ENCODE measurements around the gene BCL3. TPM values are rescaled to one million over a fixed set of nuclear protein-coding genes. Genes with fewer than 3 reads are reported as not detected.

BCL3 gene
- total and polyA plus RNA-seq, 2 experiments from 2014 or later: 11.3 to 24.6 TPM

- no peaks in the 10 kb centered on the region for H3K9me2 ChIP-seq (ENCODE audit: insufficient read depth)
- 97 to 100% methylated on average over 5 of the region's 5 CpGs for WGBS, 2 experiments (ENCODE audit: low coverage in 1 of 2, low lambda C conversion rate in 2 of 2, missing lambda C conversion rate in 2 of 2)
- H4K20me1 ChIP-seq (ENCODE audit: insufficient read depth): no peaks in the 10 kb centered on the region
- H3K27me3 ChIP-seq (replicated peaks; ENCODE audit: insufficient read depth): no peaks in the 10 kb centered on the region
- H3F3A ChIP-seq (ENCODE audit: insufficient read depth): no peaks in the 10 kb centered on the region
- H3K4me1 ChIP-seq (ENCODE audit: insufficient read depth): peaks cover 11% of the 10 kb centered on the region
- in situ Hi-C loops (cut with MboI): no loop called here
- no peak for TF ChIP-seq EZH2 (IDR thresholded peaks at IDR 0.05; ENCODE audit: insufficient read depth, poor library complexity, severe bottlenecking)
- no peak for TF ChIP-seq EZH2phosphoT487 (IDR thresholded peaks at IDR 0.05; ENCODE audit: insufficient read depth, low read depth)
- H3K36me3 ChIP-seq (ENCODE audit: low read depth): no peaks in the 10 kb centered on the region
- H3K79me2 ChIP-seq (ENCODE audit: insufficient read depth): no peaks in the 10 kb centered on the region
- no peak overlapping the region for H3K9ac ChIP-seq
- H3K4me3 ChIP-seq: no peak overlapping the region
- no peaks in the 10 kb centered on the region for H3K9me3 ChIP-seq (ENCODE audit: low read depth)
- H2AFZ ChIP-seq: no peak overlapping the region
- DNase-seq: no peak
- H3K4me2 ChIP-seq (ENCODE audit: unreplicated experiment): no peak overlapping the region
- H3K27ac ChIP-seq: no peak overlapping the region
These were observed 22.8 kb upstream of the BCL3 start for GRCh38 chr19:44725684-44726083.

- no peaks in the 10 kb centered on the region for H3K79me2 ChIP-seq (ENCODE audit: insufficient read depth)
- no peak overlapping the region for H3K27ac ChIP-seq
- DNase-seq: no peak
These were observed 22.0 kb upstream of the BCL3 start for GRCh38 chr19:44726465-44726864.

DNA sequence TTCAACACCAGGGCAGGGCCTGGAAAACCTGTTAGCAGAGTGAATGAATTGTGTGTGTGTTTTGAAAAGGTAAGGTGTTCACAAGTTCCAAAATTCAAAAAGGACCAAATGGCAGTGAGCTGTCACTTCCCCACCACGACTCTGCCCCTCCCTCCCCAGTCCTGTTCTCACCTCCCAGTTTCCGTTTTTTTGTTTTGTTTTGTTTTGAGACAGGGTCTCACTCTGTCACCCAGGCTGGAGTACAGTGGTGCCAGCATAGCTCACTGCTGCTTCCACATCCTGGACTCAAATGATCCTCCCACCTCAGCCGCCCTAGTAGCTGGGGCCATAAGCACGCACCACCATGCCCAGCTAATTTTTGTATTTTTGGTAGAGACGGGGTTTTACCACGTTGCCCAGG lies 20.3 kb upstream of the BCL3 start:
- Histone ChIP-seq H3K36me3 (ENCODE audit: low read depth) (no peaks in the 10 kb centered on the region), H3K4me2 (ENCODE audit: unreplicated experiment) (no peak overlapping the region), H3K27me3 (replicated peaks; ENCODE audit: insufficient read depth) (no peaks in the 10 kb centered on the region), H3F3A (ENCODE audit: insufficient read depth) (no peaks in the 10 kb centered on the region), H2AFZ (no peak overlapping the region), H3K9me2 (ENCODE audit: insufficient read depth) (no peaks in the 10 kb centered on the region), H3K27ac (no peak overlapping the region), H3K9ac (no peak overlapping the region), H3K79me2 (ENCODE audit: insufficient read depth) (no peaks in the 10 kb centered on the region), H3K4me1 (ENCODE audit: insufficient read depth) (peaks cover 11% of the 10 kb centered on the region), H3K9me3 (ENCODE audit: low read depth) (no peaks in the 10 kb centered on the region), H4K20me1 (ENCODE audit: insufficient read depth) (no peaks in the 10 kb centered on the region), H3K4me3 (no peak overlapping the region)
- no peak for DNase-seq
- WGBS, 2 experiments (ENCODE audit: low coverage in 1 of 2, low lambda C conversion rate in 2 of 2, missing lambda C conversion rate in 2 of 2): 70 to 77% methylated on average over 6 of the region's 6 CpGs
- TF ChIP-seq EZH2 (IDR thresholded peaks at IDR 0.05; ENCODE audit: insufficient read depth, poor library complexity, severe bottlenecking) (no peak), EZH2phosphoT487 (IDR thresholded peaks at IDR 0.05; ENCODE audit: insufficient read depth, low read depth) (no peak)
- in situ Hi-C loops (cut with MboI): no loop called here

More at GRCh38 chr19:44726465-44726864, 22.0 kb upstream of the BCL3 start:
- H3K27me3 ChIP-seq (replicated peaks; ENCODE audit: insufficient read depth): no peaks in the 10 kb centered on the region
- TF ChIP-seq EZH2 (IDR thresholded peaks at IDR 0.05; ENCODE audit: insufficient read depth, poor library complexity, severe bottlenecking): no peak
- TF ChIP-seq EZH2phosphoT487 (IDR thresholded peaks at IDR 0.05; ENCODE audit: insufficient read depth, low read depth): no peak
- no peak overlapping the region for H3K4me2 ChIP-seq (ENCODE audit: unreplicated experiment)
- H3K9ac ChIP-seq: no peak overlapping the region
- H3K4me3 ChIP-seq: no peak overlapping the region
- in situ Hi-C loops (cut with MboI): no loop called here
- H3K36me3 ChIP-seq (ENCODE audit: low read depth): no peaks in the 10 kb centered on the region
- H3F3A ChIP-seq (ENCODE audit: insufficient read depth): no peaks in the 10 kb centered on the region
- no peaks in the 10 kb centered on the region for H4K20me1 ChIP-seq (ENCODE audit: insufficient read depth)
- no peaks in the 10 kb centered on the region for H3K9me3 ChIP-seq (ENCODE audit: low read depth)
- H2AFZ ChIP-seq: no peak overlapping the region
- WGBS, 2 experiments (ENCODE audit: low coverage in 1 of 2, low lambda C conversion rate in 2 of 2, missing lambda C conversion rate in 2 of 2): 96 to 98% methylated on average over 12 of the region's 12 CpGs
- peaks cover 11% of the 10 kb centered on the region for H3K4me1 ChIP-seq (ENCODE audit: insufficient read depth)
- H3K9me2 ChIP-seq (ENCODE audit: insufficient read depth): no peaks in the 10 kb centered on the region

DNA sequence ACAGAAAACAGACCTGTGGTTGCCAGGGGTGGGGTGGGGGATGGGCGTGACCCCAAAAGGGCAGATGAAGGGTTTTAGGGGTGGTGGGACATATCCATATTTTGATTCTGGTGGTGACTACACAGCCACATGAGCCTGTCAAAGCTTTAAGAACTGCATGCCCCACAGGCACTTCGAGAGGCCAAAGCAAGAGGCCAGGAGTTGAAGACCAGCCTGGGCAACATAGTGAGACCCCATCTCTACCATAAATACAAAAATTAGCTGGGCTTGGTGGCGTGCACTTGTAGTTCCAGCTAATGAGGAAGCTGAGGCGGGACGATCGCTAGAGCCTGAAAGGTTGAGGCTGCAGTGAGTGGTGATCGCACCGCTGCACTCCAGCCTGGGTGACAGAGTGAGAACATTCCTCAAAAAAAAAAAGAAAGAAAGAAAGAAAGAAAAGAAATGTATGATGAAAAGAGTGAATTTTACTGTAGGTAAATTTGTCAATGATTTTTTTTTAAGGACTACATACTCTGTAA lies 18.9 kb upstream of the BCL3 start:
- no peak overlapping the region for H3K4me2 ChIP-seq (ENCODE audit: unreplicated experiment)
- no peak overlapping the region for H3K27ac ChIP-seq
- no peaks in the 10 kb centered on the region for H3F3A ChIP-seq (ENCODE audit: insufficient read depth)
- WGBS, 2 experiments (ENCODE audit: low coverage in 1 of 2, low lambda C conversion rate in 2 of 2, missing lambda C conversion rate in 2 of 2): 90 to 91% methylated on average over 8 of the region's 8 CpGs
- no peak overlapping the region for H3K9ac ChIP-seq
- H3K4me3 ChIP-seq: no peak overlapping the region
- H4K20me1 ChIP-seq (ENCODE audit: insufficient read depth): no peaks in the 10 kb centered on the region
- H3K9me3 ChIP-seq (ENCODE audit: low read depth): no peaks in the 10 kb centered on the region
- no peak for TF ChIP-seq EZH2phosphoT487 (IDR thresholded peaks at IDR 0.05; ENCODE audit: insufficient read depth, low read depth)
- in situ Hi-C loops (cut with MboI): no loop called here
- DNase-seq: no peak
- H3K9me2 ChIP-seq (ENCODE audit: insufficient read depth): no peaks in the 10 kb centered on the region
- peaks cover 5% of the 10 kb centered on the region for H3K4me1 ChIP-seq (ENCODE audit: insufficient read depth)
- no peaks in the 10 kb centered on the region for H3K79me2 ChIP-seq (ENCODE audit: insufficient read depth)
- H3K27me3 ChIP-seq (replicated peaks; ENCODE audit: insufficient read depth): no peaks in the 10 kb centered on the region
- no peaks in the 10 kb centered on the region for H3K36me3 ChIP-seq (ENCODE audit: low read depth)
- H2AFZ ChIP-seq: no peak overlapping the region

DNA sequence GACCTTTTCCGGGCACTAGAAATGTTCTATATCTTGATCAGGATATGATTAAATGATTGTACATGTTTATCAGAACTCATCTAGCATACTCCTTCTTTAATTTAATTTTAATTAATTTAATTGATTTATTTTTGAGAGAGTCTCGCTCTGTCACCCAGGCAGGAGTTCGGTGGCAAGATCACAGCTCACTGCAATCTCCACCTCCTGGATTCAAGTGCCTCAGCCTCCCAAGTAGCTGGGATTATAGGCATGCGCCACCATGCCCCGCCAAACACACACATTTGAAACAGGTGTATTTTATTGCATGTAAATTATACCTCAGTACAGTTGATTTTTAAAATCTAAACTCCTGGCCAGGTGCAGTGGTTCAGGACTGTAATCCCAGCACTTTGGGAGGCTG lies 17.4 kb upstream of the BCL3 start:
- Histone ChIP-seq H3K4me3 (no peak overlapping the region), H3K9me3 (ENCODE audit: low read depth) (no peaks in the 10 kb centered on the region), H4K20me1 (ENCODE audit: insufficient read depth) (no peaks in the 10 kb centered on the region), H3F3A (ENCODE audit: insufficient read depth) (0 out of 2 replicates have a peak, but pooled peaks cover 2% of the 10 kb centered on the region), H3K4me2 (ENCODE audit: unreplicated experiment) (no peak overlapping the region), H3K4me1 (ENCODE audit: insufficient read depth) (peaks cover 10% of the 10 kb centered on the region; the same call in 1 of the 2 replicates), H3K27ac (no peak overlapping the region), H3K79me2 (ENCODE audit: insufficient read depth) (no peaks in the 10 kb centered on the region), H3K36me3 (ENCODE audit: low read depth) (no peaks in the 10 kb centered on the region), H3K27me3 (replicated peaks; ENCODE audit: insufficient read depth) (no peaks in the 10 kb centered on the region), H3K9ac (no peak overlapping the region), H3K9me2 (ENCODE audit: insufficient read depth) (no peaks in the 10 kb centered on the region), H2AFZ (no peak overlapping the region)
- in situ Hi-C loops (cut with MboI): no loop called here
- 91 to 94% methylated on average over 5 of the region's 5 CpGs for WGBS, 2 experiments (ENCODE audit: low coverage in 1 of 2, low lambda C conversion rate in 2 of 2, missing lambda C conversion rate in 2 of 2)
- TF ChIP-seq EZH2 (IDR thresholded peaks at IDR 0.05; ENCODE audit: insufficient read depth, poor library complexity, severe bottlenecking) (no peak), EZH2phosphoT487 (IDR thresholded peaks at IDR 0.05; ENCODE audit: insufficient read depth, low read depth) (no peak)
- DNase-seq: no peak

Measured in GM23248 (cell line).